ENCODE measurements around the gene GPC6. TPM values are rescaled to one million over a fixed set of nuclear protein-coding genes. Genes with fewer than 3 reads are reported as not detected.

GPC6 gene
- total and polyA plus RNA-seq, 9 of the 15 experiments (the other 6 are each of a cell fraction or from before 2014, with no cell fraction given) = under 0.01 to 0.20 (median 0.01) TPM; not detected in 4

- TF ChIP-seq CHD4 (IDR thresholded peaks at IDR 0.05; ENCODE audit: insufficient read depth, insufficient replicate concordance, low read depth, low read length, poor library complexity, severe bottlenecking) = no peak
These were observed 159.5 kb downstream of the GPC6 start (continued) for GRCh38 chr13:93386116-93386515.

GRCh38 chr13:93388701-93389100, 162.1 kb downstream of the GPC6 start:
- Histone ChIP-seq H3K36me3 (ENCODE audit: control insufficient read depth, insufficient read depth, low read length) (no peaks in the 10 kb centered on the region), H3K4me3 (no peak overlapping the region), H3K9me3 (replicated peaks; ENCODE audit: control insufficient read depth, insufficient read depth, low read depth, low read length) (0 out of 2 replicates have a peak, but pooled peaks cover 1% of the 10 kb centered on the region), H3K27ac (ENCODE audit: extremely low read depth, low read depth, low read length) (no peak overlapping the region), H3K79me2 (ENCODE audit: control insufficient read depth, insufficient read depth, low read length) (no peaks in the 10 kb centered on the region), H2AFZ (ENCODE audit: low read depth, low read length) (no peak overlapping the region), H3K4me2 (ENCODE audit: insufficient read depth, low read length) (no peak overlapping the region), H3K27me3 (ENCODE audit: control insufficient read depth in 2 of 2, insufficient read depth in 2 of 2, low read length in 2 of 2) (no peaks in the 10 kb centered on the region), H3K4me1 (replicated peaks in 1 of 2; ENCODE audit: control insufficient read depth in 2 of 2, insufficient read depth in 2 of 2, low read length in 2 of 2) (no peaks in the 10 kb centered on the region), H4K20me1 (replicated peaks; ENCODE audit: control insufficient read depth, insufficient read depth, low read length) (no peaks in the 10 kb centered on the region), H3K9me1 (ENCODE audit: control insufficient read depth, insufficient read depth, low read length) (no peaks in the 10 kb centered on the region), H3K9ac (ENCODE audit: insufficient read depth in 1 of 2, low read depth in 2 of 2, low read length in 2 of 2) (no peak overlapping the region)
- DNase-seq (ENCODE audit: extremely low read depth in 1 of 4, low spot score in 3 of 4) (no peak), FAIRE-seq (no peak), ATAC-seq (no peak)
- 0% methylated on average over 1 of the region's 1 CpG for WGBS (ENCODE audit: insufficient coverage, low coverage, missing lambda C conversion rate)
- intact Hi-C loops (cut with micrococcal nuclease) = no loop called here
- ChIA-PET CTCF (ENCODE audit: low intra/inter-chr PET ratio) (no interaction called here), POLR2A (no interaction called here)
- in situ Hi-C loops (cut with MboI) = no loop called here
- no peak for TF ChIP-seq KHSRP (IDR thresholded peaks at IDR 0.05)
- TF ChIP-seq HDAC3 (IDR thresholded peaks at IDR 0.05; ENCODE audit: borderline replicate concordance, partially characterized antibody) = no peak
- TF ChIP-seq ZBTB9 (CRISPR knock-in tag; IDR thresholded peaks at IDR 0.05) = no peak
- no peak for TF ChIP-seq NR4A1 (CRISPR knock-in tag; IDR thresholded peaks at IDR 0.05)
- TF ChIP-seq NR4A1 (tag; IDR thresholded peaks at IDR 0.05) = no peak
- TF ChIP-seq FOXK2 (conservative IDR thresholded peaks at IDR 0.05 in 1 of 2, IDR thresholded peaks at IDR 0.05 in 1 of 2; ENCODE audit: low read depth in 2 of 2) = no peak
- BruUV-seq (replicated peaks) = no TSS peak
